SK-N-SH (cell line): ENCODE measurements around the gene HLA-DOA. TPM values are rescaled to one million over a fixed set of nuclear protein-coding genes. Genes with fewer than 3 reads are reported as not detected.

Source experiments
- CTCF ChIA-PET: fragments of 300-600, 350-600 bp; formaldehyde crosslinking; extraction: SDS; loops from one replicate; lab custom pipeline; 2021; lab: Yijun Ruan, JAX
- POLR2A ChIA-PET: fragments of 350-600 bp; sonication (Branson Sonifier 250); formaldehyde crosslinking; extraction: SDS; loops from one replicate; lab custom pipeline; 2020; ENCODE audit warnings: antibody characterized with exemption, inconsistent platforms; lab: Yijun Ruan, JAX
- DNase-seq: peaks from one replicate; pipeline ENCODE4 v3.0.0; 2012
- H2AFZ ChIP-seq: fragments of 200-600 bp; sonication (generic); 2 replicates; pipeline ENCODE4 v1.8.1; 2016; ENCODE audit warnings: antibody characterized with exemption, mild to moderate bottlenecking, low read depth
- H3F3A ChIP-seq: fragments of 200-600 bp; sonication (generic); replicated peaks from 2 replicates; pipeline ENCODE3; 2016; ENCODE audit warnings: antibody characterized with exemption, mild to moderate bottlenecking; ENCODE audit not compliant: insufficient read depth
- H3K27ac ChIP-seq, 2 experiments: fragments of 200-500 bp in 1 of 2; fragments of 200-600 bp in 1 of 2; sonication (Bioruptor generic) in 1 of 2; sonication (generic), shearing (Covaris generic) in 1 of 2; 2 replicates each; pipeline versions ENCODE4 v1.5.1 to v1.6.1; 2014 to 2016; ENCODE audit warnings: low read depth in 2 of 2, inconsistent platforms in 1 of 2, low read length in 1 of 2, mild to moderate bottlenecking in 1 of 2, mixed read lengths in 1 of 2
- H3K27me3 ChIP-seq: fragments of 200-600 bp; sonication (generic), shearing (Covaris generic); 2 replicates; pipeline ENCODE4 v1.6.1; 2016; ENCODE audit warnings: mixed run types; ENCODE audit not compliant: insufficient read depth
- H3K36me3 ChIP-seq, 2 experiments: fragments of 200-500 bp in 1 of 2; fragments of 200-600 bp in 1 of 2; sonication (Bioruptor generic) in 1 of 2; sonication (generic) in 1 of 2; replicated peaks in 1 of 2; 2 replicates each; pipeline versions ENCODE3 to v1.5.1; 2014 to 2016; ENCODE audit warnings: low read length in 1 of 2, mild to moderate bottlenecking in 1 of 2; ENCODE audit not compliant: insufficient read depth in 2 of 2, control insufficient read depth in 1 of 2
- H3K4me1 ChIP-seq, 2 experiments: fragments of 200-500 bp in 1 of 2; fragments of 200-600 bp in 1 of 2; sonication (Bioruptor generic) in 1 of 2; sonication (generic), shearing (Covaris generic) in 1 of 2; 2 replicates each; pipeline versions ENCODE4 v1.5.1 to v1.6.1; 2014 to 2016; ENCODE audit warnings: low read depth in 1 of 2, low read length in 1 of 2, mixed run types in 1 of 2; ENCODE audit not compliant: insufficient read depth in 2 of 2, control insufficient read depth in 1 of 2
- H3K4me2 ChIP-seq: fragments of 200-600 bp; sonication (generic), shearing (Covaris generic); 2 replicates; pipeline ENCODE4 v1.6.1; 2017; ENCODE audit warnings: mixed run types
- H3K4me3 ChIP-seq, 2 experiments: fragments of 200-500 bp in 1 of 2; fragments of 200-600 bp in 1 of 2; sonication (Bioruptor generic) in 1 of 2; sonication (generic), shearing (Covaris generic) in 1 of 2; 2 replicates each; pipeline versions ENCODE4 v1.5.1 to v1.8.1; 2014 to 2016; ENCODE audit warnings: low read depth in 2 of 2, inconsistent platforms in 1 of 2, low read length in 1 of 2, mild to moderate bottlenecking in 1 of 2, mixed read lengths in 1 of 2, moderate library complexity in 1 of 2
- H3K79me2 ChIP-seq: fragments of 200-600 bp; sonication (generic); 2 replicates; pipeline ENCODE4 v1.8.1; 2017; ENCODE audit warnings: mild to moderate bottlenecking; ENCODE audit not compliant: insufficient read depth
- H3K9ac ChIP-seq: fragments of 200-600 bp; sonication (generic); 2 replicates; pipeline ENCODE4 v1.6.1; 2017; ENCODE audit warnings: mixed run types
- H3K9me2 ChIP-seq: fragments of 200-600 bp; sonication (generic); 2 replicates; pipeline ENCODE4 v1.6.1; 2017; ENCODE audit warnings: mixed run types
- H3K9me3 ChIP-seq: fragments of 200-600 bp; sonication (generic); 2 replicates; pipeline ENCODE4 v1.6.1; 2017; ENCODE audit warnings: mixed run types, mild to moderate bottlenecking, moderate library complexity
- H4K20me1 ChIP-seq: fragments of 200-600 bp; sonication (generic); 2 replicates; pipeline ENCODE4 v1.6.1; 2017; ENCODE audit warnings: mild to moderate bottlenecking, mixed run types; ENCODE audit not compliant: insufficient read depth
- ELF1 ChIP-seq: IDR thresholded peaks from 2 replicates; pipeline ENCODE4 v1.4.0; 2012
- EP300 ChIP-seq, 2 experiments: IDR thresholded peaks; 2 replicates each; pipeline versions ENCODE4 v1.4.0 to v1.6.1; 2012; ENCODE audit warnings: borderline replicate concordance in 1 of 2, low read depth in 1 of 2, low read length in 1 of 2
- EZH2phosphoT487 ChIP-seq: fragments of 200-600 bp; sonication (generic); IDR thresholded peaks from 2 replicates; pipeline ENCODE4 v1.6.1; 2017; ENCODE audit warnings: low read depth, mixed run types, mild to moderate bottlenecking, antibody characterized with exemption, moderate library complexity, borderline replicate concordance
- GATA2 ChIP-seq: sonication (generic); formaldehyde crosslinking; IDR thresholded peaks from 2 replicates; pipeline ENCODE4 v1.5.0; 2020; ENCODE audit warnings: mild to moderate bottlenecking, missing genetic modification reagents
- MEF2A ChIP-seq: IDR thresholded peaks from 2 replicates; pipeline ENCODE4 v1.4.0; 2012; ENCODE audit warnings: low read depth, borderline replicate concordance
- MXI1 ChIP-seq: IDR thresholded peaks from 2 replicates; pipeline ENCODE4 v1.6.1; 2012; ENCODE audit warnings: mild to moderate bottlenecking, low read depth, low read length, improper control_type of control experiment
- POLR2AphosphoS5 ChIP-seq: IDR thresholded peaks from 2 replicates; pipeline ENCODE4 v1.6.1; 2012; ENCODE audit warnings: low read depth, low read length
- RAD21 ChIP-seq: IDR thresholded peaks from 2 replicates; pipeline ENCODE4 v1.6.1; 2012; ENCODE audit warnings: mild to moderate bottlenecking, low read length
- RCOR1 ChIP-seq: fragments of 150-350 bp; IDR thresholded peaks from 2 replicates; pipeline ENCODE4 v1.6.1; 2017; ENCODE audit warnings: antibody characterized with exemption, low read length
- RFX5 ChIP-seq: IDR thresholded peaks from 2 replicates; pipeline ENCODE4 v1.6.1; 2012; ENCODE audit warnings: mild to moderate bottlenecking, improper control_type of control experiment, low read length
- RXRA ChIP-seq: IDR thresholded peaks from 2 replicates; pipeline ENCODE4 v1.4.0; 2012; ENCODE audit warnings: low read depth, mild to moderate bottlenecking, borderline replicate concordance
- TEAD4 ChIP-seq: IDR thresholded peaks from 2 replicates; pipeline ENCODE4 v1.4.0; 2012; ENCODE audit warnings: mild to moderate bottlenecking, borderline replicate concordance; ENCODE audit not compliant: insufficient read depth
- USF2 ChIP-seq: fragments of 150-350 bp; IDR thresholded peaks from 2 replicates; pipeline ENCODE4 v1.6.1; 2017; ENCODE audit warnings: antibody characterized with exemption, low read length, low read depth, borderline replicate concordance
- whole genome bisulfite sequencing: methylation state at CpG from one replicate; pipeline ENCODE4 v1.1.6; 2017; ENCODE audit warnings: low lambda C conversion rate; 5-methylcytosine and 5-hydroxymethylcytosine counted together
- polyA plus RNA-seq, 3 experiments: library from polyadenylated mRNA; depleted of rRNA; stranded (reverse); fragments of >200 nt; gene quantifications; 2 replicates each; pipeline ENCODE4 v1.2.3, GENCODE V29; 2012

HLA-DOA gene
- polyA plus RNA-seq, 1 of the 3 experiments (the other 2 are of a cell fraction) = not detected

GRCh38 chr6:32993363-32993973 lies 15.9 kb downstream of the HLA-DOA start:
- no peaks in the 10 kb centered on the region for H3F3A ChIP-seq
- no peaks in the 10 kb centered on the region for H3K36me3 ChIP-seq
- H3K4me1 ChIP-seq = no peaks in the 10 kb centered on the region
- CTCF ChIA-PET = interaction anchor here (1.0 to 1.3 kb wide), 3 partner anchors 9 to 107 kb away, joined by 4 to 8 read pairs (median 5); no protein-coding TSS in a partner anchor
- H3K79me2 ChIP-seq = no peaks in the 10 kb centered on the region
- H2AFZ ChIP-seq = no peak overlapping the region
- POLR2A ChIA-PET = no interaction called here
- H4K20me1 ChIP-seq = no peaks in the 10 kb centered on the region
- DNase-seq = no peak
- no peaks in the 10 kb centered on the region for H3K9me2 ChIP-seq
- H3K27me3 ChIP-seq = no peaks in the 10 kb centered on the region; the same call in 1 of the 2 replicates
- TF ChIP-seq POLR2AphosphoS5 (no peak), TEAD4 (no peak), EP300 (IDR thresholded peaks at IDR 0.05; ENCODE audit: borderline replicate concordance in 1 of 2, low read depth in 1 of 2, low read length in 1 of 2) (no peak), ELF1 (no peak), RAD21 (no peak), USF2 (no peak), GATA2 (CRISPR knock-in tag) (no peak), MEF2A (no peak), EZH2phosphoT487 (no peak)
- no peaks in the 10 kb centered on the region; the same call in 1 of the 2 replicates for H3K9me3 ChIP-seq
- H3K4me2 ChIP-seq = no peak overlapping the region
- H3K4me3 ChIP-seq = no peak overlapping the region
- WGBS = 77% methylated on average over 9 of the region's 9 CpGs
- H3K27ac ChIP-seq = no peak overlapping the region
- no peak overlapping the region for H3K9ac ChIP-seq

- Histone ChIP-seq H3K36me3 (no peaks in the 10 kb centered on the region), H4K20me1 (no peaks in the 10 kb centered on the region), H3K4me2 (no peak overlapping the region), H3K27ac (no peak overlapping the region), H3K9me2 (no peaks in the 10 kb centered on the region), H2AFZ (no peak overlapping the region), H3K79me2 (no peaks in the 10 kb centered on the region), H3K9ac (no peak overlapping the region), H3K4me3 (no peak overlapping the region), H3F3A (no peaks in the 10 kb centered on the region), H3K9me3 (no peaks in the 10 kb centered on the region; the same call in 1 of the 2 replicates), H3K4me1 (no peaks in the 10 kb centered on the region), H3K27me3 (no peaks in the 10 kb centered on the region; the same call in 1 of the 2 replicates)
- CTCF ChIA-PET = no interaction called here
- DNase-seq = no peak
- TF ChIP-seq RXRA (no peak), MXI1 (no peak), RCOR1 (no peak), RFX5 (no peak)
- POLR2A ChIA-PET = no interaction called here
- 13% methylated on average over 4 of the region's 4 CpGs for WGBS
Measured at GRCh38 chr6:32991972-32992371, 17.4 kb downstream of the HLA-DOA start.
